ENCODE data around the gene UPF1.

UPF1 gene

DNA sequence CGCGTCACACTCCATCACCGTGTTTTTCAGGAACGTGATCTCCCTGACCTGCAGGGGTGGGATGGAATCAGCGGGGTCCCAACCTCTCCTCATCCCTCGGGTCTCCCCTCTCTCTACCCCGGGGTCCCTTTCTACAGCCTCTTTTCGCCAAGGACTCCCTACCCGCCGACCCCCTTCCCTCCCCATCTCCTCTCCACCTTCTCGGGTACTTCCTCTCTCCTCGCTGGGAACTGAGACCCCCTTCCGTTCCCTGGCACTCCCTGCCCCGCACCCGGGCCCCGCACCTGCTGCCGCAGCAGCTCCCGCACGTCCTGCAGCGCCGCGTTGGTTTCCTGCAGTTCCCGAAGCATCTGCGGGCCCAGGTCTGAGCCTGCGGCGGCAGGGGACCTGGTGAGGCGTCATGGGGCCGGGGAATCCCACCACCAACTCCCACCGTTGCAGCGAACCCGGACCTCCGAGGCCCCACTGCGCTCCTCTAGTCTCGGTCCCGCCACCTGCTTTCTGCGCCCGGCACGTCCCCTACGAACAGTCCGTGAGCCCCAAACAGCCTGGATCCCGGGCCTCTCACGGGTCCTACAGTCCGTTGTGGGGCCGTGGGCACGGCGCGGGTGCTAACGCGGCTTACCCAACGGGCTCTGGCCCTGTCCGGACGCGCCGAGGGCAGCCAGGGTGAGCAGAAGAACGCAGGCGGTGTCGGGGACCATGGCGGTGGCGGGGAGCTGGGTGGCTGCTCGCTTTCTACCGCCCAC, 41.0 kb upstream of the UPF1 start, which contains the start of gene COMP:
TSS of gene COMP (minus strand) at position 740 of the 749 bp plus-strand sequence. CDS start at position 704, 36 bp downstream.
- H3K27me3 ChIP-seq = peaks cover 17 to 81% of the 10 kb centered on the region in 2 donors
- peak within 1 kb of the TSS; percentile 38 to 42 for H3K4me3 ChIP-seq
- no peak for DNase-seq
- TF ChIP-seq, protein P1, sequence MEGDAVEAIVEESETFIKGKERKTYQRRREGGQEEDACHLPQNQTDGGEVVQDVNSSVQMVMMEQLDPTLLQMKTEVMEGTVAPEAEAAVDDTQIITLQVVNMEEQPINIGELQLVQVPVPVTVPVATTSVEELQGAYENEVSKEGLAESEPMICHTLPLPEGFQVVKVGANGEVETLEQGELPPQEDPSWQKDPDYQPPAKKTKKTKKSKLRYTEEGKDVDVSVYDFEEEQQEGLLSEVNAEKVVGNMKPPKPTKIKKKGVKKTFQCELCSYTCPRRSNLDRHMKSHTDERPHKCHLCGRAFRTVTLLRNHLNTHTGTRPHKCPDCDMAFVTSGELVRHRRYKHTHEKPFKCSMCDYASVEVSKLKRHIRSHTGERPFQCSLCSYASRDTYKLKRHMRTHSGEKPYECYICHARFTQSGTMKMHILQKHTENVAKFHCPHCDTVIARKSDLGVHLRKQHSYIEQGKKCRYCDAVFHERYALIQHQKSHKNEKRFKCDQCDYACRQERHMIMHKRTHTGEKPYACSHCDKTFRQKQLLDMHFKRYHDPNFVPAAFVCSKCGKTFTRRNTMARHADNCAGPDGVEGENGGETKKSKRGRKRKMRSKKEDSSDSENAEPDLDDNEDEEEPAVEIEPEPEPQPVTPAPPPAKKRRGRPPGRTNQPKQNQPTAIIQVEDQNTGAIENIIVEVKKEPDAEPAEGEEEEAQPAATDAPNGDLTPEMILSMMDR (IDR thresholded peaks at IDR 0.05) = no peak
- H3K9me3 ChIP-seq = no peaks in the 10 kb centered on the region
- peaks cover 0 to 49% (median 40%) of the 10 kb centered on the region in 4 donors for H3K4me1 ChIP-seq
- intact Hi-C loops (cut with DNase I; ENCODE audit: low total_unique reads) = no loop called here
- peak within 1 kb of the TSS; percentile 9 to 45 for H3K27ac ChIP-seq
- H3K36me3 ChIP-seq = no peaks in the 10 kb centered on the region

DNA sequence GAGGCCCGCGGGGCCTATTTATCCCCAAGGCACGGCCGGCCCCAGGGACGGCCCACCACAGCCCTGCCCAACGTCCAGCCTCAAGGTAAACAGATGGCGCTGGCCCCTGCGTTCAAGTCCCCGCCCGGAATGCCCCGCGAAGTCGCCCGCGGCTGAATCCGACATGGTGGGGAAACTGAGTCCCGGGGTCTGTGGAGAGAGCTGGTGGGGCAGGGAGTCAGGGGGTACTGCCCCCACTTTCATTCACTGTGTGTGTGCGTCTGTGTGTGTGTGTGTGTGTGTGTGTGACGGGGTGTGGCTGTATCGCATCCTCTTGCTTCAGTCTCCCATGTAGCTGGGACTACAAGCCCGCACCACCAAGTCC, 40.5 kb upstream of the UPF1 start:
- Histone ChIP-seq H3K4me1 (peaks cover 0 to 49% (median 40%) of the 10 kb centered on the region in 4 donors), H3K27me3 (peaks cover 17 to 81% of the 10 kb centered on the region in 2 donors)

DNA sequence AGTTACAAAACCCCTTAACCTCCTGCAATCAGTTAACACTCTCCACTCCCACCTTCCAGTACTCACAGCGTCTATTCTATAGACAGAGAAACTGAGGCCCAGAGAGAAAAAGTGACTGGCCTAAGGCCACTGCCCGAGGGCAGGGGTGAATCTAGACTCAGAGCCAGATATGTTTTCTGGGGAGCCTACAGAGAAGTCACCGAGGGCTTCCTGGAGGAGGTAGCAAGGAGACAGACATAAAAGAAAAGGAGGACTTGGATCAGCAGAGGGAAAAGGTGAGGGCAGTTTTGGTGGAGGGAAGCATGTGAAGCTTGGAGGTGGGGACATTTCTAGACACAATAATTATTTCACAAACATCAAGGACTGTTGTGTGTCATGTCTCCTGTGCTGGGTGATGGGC, 39.1 kb upstream of the UPF1 start:
- H3K4me3 ChIP-seq = no peak overlapping the region
- intact Hi-C loops (cut with DNase I; ENCODE audit: low total_unique reads) = no loop called here
- H3K4me1 ChIP-seq = peaks cover 0 to 44% (median 37%) of the 10 kb centered on the region in 4 donors
- H3K36me3 ChIP-seq = no peaks in the 10 kb centered on the region
- no peak overlapping the region for H3K27ac ChIP-seq
- H3K27me3 ChIP-seq = peaks cover 12 to 76% of the 10 kb centered on the region in 2 donors
- TF ChIP-seq, protein P1 (IDR thresholded peaks at IDR 0.05) = no peak
- DNase-seq = no peak
- H3K9me3 ChIP-seq = no peaks in the 10 kb centered on the region

More for the DNA sequence above, 40.5 kb upstream of the UPF1 start:
- H3K36me3 ChIP-seq = no peaks in the 10 kb centered on the region
- intact Hi-C loops (cut with DNase I; ENCODE audit: low total_unique reads) = no loop called here
- no peak for DNase-seq
- H3K27ac ChIP-seq = peak overlapping the region; percentile 9 to 45
- H3K4me3 ChIP-seq = peak overlapping the region; percentile 38 to 42
- TF ChIP-seq, protein P1 (IDR thresholded peaks at IDR 0.05) = no peak
- H3K9me3 ChIP-seq = no peaks in the 10 kb centered on the region

DNA sequence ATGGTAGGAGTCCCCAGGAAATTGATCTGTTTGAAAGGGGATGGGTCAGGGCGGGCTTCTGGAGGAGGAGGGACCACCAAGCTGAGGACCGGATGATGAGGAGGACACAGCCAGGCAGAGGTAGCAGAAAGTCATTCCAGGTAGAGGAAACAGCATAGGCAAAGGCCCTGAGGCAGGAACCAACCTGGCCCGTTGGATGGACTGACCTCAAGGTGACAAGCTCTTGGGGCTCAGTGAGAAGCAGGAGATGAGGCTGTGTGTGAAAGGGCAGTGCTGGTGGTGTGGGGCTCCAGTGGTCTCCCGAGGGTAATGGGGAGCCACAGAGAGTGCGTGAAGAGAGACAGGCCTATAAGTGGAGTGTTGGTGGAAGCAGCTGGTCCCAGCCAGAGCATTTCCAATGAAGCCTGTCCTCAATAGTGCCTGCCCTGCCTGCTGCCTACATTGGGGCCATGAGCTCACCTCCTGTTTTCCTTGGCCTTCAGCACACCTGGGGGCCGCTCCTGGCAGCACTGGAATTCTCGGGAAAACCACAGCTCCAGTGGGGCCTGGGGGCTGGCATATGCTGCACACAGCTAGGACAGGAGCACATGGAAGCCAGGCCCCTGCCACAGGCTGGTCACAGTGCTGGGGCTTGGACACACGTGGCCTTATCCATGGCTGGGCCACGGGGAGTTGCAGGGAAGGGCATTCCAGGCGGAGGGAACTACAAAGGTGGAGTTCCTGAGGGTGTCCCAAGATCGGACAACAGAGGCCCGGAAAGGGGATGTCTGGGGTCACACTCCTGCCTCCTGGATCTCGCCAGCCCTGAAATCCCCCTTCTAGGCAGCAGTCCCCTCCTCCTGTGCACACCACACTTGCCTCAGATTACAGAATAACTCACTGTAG, 38.4 kb upstream of the UPF1 start:
- H3K27ac ChIP-seq = no peak overlapping the region
- no peaks in the 10 kb centered on the region for H3K9me3 ChIP-seq
- intact Hi-C loops (cut with DNase I; ENCODE audit: low total_unique reads) = no loop called here
- H3K4me3 ChIP-seq = no peak overlapping the region
- DNase-seq = no peak
- TF ChIP-seq, protein P1 (IDR thresholded peaks at IDR 0.05) = no peak
- peaks cover 0 to 38% (median 32%) of the 10 kb centered on the region in 4 donors for H3K4me1 ChIP-seq
- peaks cover 8 to 76% of the 10 kb centered on the region in 2 donors for H3K27me3 ChIP-seq
- no peaks in the 10 kb centered on the region for H3K36me3 ChIP-seq

DNA sequence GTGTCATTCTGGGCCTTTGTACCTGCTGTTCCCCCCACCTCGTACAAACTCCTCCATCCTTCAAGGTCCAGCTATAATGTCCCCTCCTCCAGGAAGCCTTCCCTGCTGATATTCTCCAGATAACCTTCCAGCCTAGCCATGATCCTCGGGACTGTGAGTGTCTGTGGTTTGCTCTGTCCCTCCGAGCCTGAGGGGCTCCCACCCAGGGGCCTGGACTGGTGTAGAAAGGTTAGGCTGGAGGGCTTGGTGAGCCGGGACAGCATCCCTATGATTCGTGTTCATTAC, 37.8 kb upstream of the UPF1 start:
- H3K4me1 ChIP-seq = peaks cover 0 to 32% (median 28%) of the 10 kb centered on the region in 4 donors
- no peaks in the 10 kb centered on the region for H3K36me3 ChIP-seq
- intact Hi-C loops (cut with DNase I; ENCODE audit: low total_unique reads) = no loop called here
- TF ChIP-seq, protein P1 (IDR thresholded peaks at IDR 0.05) = no peak
- no peaks in the 10 kb centered on the region for H3K9me3 ChIP-seq
- no peak overlapping the region for H3K4me3 ChIP-seq
- H3K27me3 ChIP-seq = peaks cover 8 to 76% of the 10 kb centered on the region in 2 donors
- H3K27ac ChIP-seq = no peak overlapping the region
- no peak for DNase-seq
